ENCODE results near the gene FBXO3.
A peak's percentile ranks its signal among the peaks of the same experiment; 100 is the strongest.
"Not testable (repeated sequence)": the region's sequence is repeated elsewhere in the genome, so short reads cannot be mapped to it uniquely, and the experiment has no call there.

The FBXO3 gene

GRCh38 chr11:33773987-33774735 lies at the start of gene FBXO3:
TSS of gene FBXO3 (minus strand) at chr11:33774520. CDS start at chr11:33774497, 23 bp downstream.
- peak; percentile 93 for DNase-seq

GRCh38 chr11:33822981-33823380 lies 48.7 kb upstream of the FBXO3 start:
- DNase-seq, result not testable (repeated sequence)

- DNase-seq, result no peak
These were observed 45.1 kb upstream of the FBXO3 start for GRCh38 chr11:33819278-33820035.

- DNase-seq, result peak; percentile 86
These were observed 34.0 kb upstream of the FBXO3 start for GRCh38 chr11:33808228-33808828.

GRCh38 chr11:33804471-33804870 lies 30.2 kb upstream of the FBXO3 start:
- DNase-seq, result no peak

GRCh38 chr11:33802194-33802950 lies 28.1 kb upstream of the FBXO3 start:
- peak; percentile 90 for DNase-seq

GRCh38 chr11:33801821-33802193 lies 27.5 kb upstream of the FBXO3 start:
- DNase-seq, result no peak

- no peak for DNase-seq
These were observed 23.6 kb upstream of the FBXO3 start for GRCh38 chr11:33797879-33798278.

GRCh38 chr11:33790040-33790439 lies 15.7 kb upstream of the FBXO3 start:
- peak; percentile 77 for DNase-seq

- not testable (repeated sequence) for DNase-seq
These were observed 13.8 kb upstream of the FBXO3 start for GRCh38 chr11:33788095-33788494.

- DNase-seq, result no peak
These were observed 12.8 kb upstream of the FBXO3 start for GRCh38 chr11:33787076-33787475.

GRCh38 chr11:33785609-33786008 lies 11.3 kb upstream of the FBXO3 start:
- no peak for DNase-seq

- no peak for DNase-seq
These were observed 5.7 kb upstream of the FBXO3 start for GRCh38 chr11:33779849-33780528.

GRCh38 chr11:33778675-33779074 lies 4.4 kb upstream of the FBXO3 start:
- DNase-seq, result peak; percentile 75

GRCh38 chr11:33777906-33778305 lies 3.6 kb upstream of the FBXO3 start:
- peak; percentile 20 for DNase-seq

- no peak for DNase-seq
These were observed 1.6 kb upstream of the FBXO3 start for GRCh38 chr11:33775832-33776470.

- no peak for DNase-seq
These were observed 1.1 kb upstream of the FBXO3 start for GRCh38 chr11:33775467-33775807.

- DNase-seq, result peak; percentile 36
These were observed 581 bp upstream of the FBXO3 start for GRCh38 chr11:33774736-33775466.

GRCh38 chr11:33773404-33773986 lies 825 bp downstream of the FBXO3 start:
- DNase-seq, result peak; percentile 20

GRCh38 chr11:33772870-33773269 lies 1.4 kb downstream of the FBXO3 start:
- no peak for DNase-seq

- no peak for DNase-seq
These were observed 2.0 kb downstream of the FBXO3 start for GRCh38 chr11:33772300-33772699.
